MCF 10A (cell line): Measurements from ENCODE around the gene TRIM68. TPM values are rescaled to one million over a fixed set of nuclear protein-coding genes. Genes with fewer than 3 reads are reported as not detected.

Experiments
- BruUV-seq: library from RNA; stranded (reverse); fragments of 400-500 nt; replicated peaks from 2 replicates; lab custom pipeline; 2021; lab: Mats Ljungman, UMichigan
- CTCF ChIA-PET: fragments of 300-600 bp; sonication (Branson Sonifier 250); formaldehyde crosslinking; extraction: SDS; loops from one replicate; lab custom pipeline; 2021; ENCODE audit warnings: antibody characterized with exemption, inconsistent platforms; lab: Yijun Ruan, JAX
- POLR2A ChIA-PET: fragments of 300-600, 350-650 bp; sonication (Branson Sonifier 250); formaldehyde crosslinking; extraction: SDS; loops from one replicate; lab custom pipeline; 2020; ENCODE audit warnings: antibody characterized with exemption, inconsistent platforms; lab: Yijun Ruan, JAX
- DNase-seq: peaks from one replicate; pipeline ENCODE4 v3.0.0-alpha.2; 2018; ENCODE audit not compliant: unreplicated experiment
- H3K27ac Mint-ChIP-seq: one replicate; pipeline ENCODE4 v1.8.0; 2022; ENCODE audit warnings: mild to moderate bottlenecking, low read depth, mixed read lengths; ENCODE audit not compliant: unreplicated experiment
- H3K27me3 Mint-ChIP-seq: one replicate; pipeline ENCODE4 v1.8.0; 2022; ENCODE audit warnings: mixed read lengths; ENCODE audit not compliant: insufficient read depth, unreplicated experiment
- H3K36me3 Mint-ChIP-seq: one replicate; pipeline ENCODE4 v1.8.0; 2022; ENCODE audit warnings: mild to moderate bottlenecking, moderate library complexity, mixed read lengths; ENCODE audit not compliant: insufficient read depth, unreplicated experiment
- H3K4me1 Mint-ChIP-seq: one replicate; pipeline ENCODE4 v1.8.0; 2022; ENCODE audit warnings: mixed read lengths; ENCODE audit not compliant: insufficient read depth, unreplicated experiment
- H3K4me3 Mint-ChIP-seq: one replicate; pipeline ENCODE4 v1.8.0; 2022; ENCODE audit warnings: mild to moderate bottlenecking, moderate library complexity, mixed read lengths; ENCODE audit not compliant: unreplicated experiment
- H3K9me3 Mint-ChIP-seq: one replicate; pipeline ENCODE4 v1.8.0; 2022; ENCODE audit warnings: mixed read lengths; ENCODE audit not compliant: unreplicated experiment
- intact Hi-C: fragments of 100-400 bp; cut with micrococcal nuclease; formaldehyde crosslinking; loops from 2 replicates; pipeline ENCODE4 v1.14.1; 2022
- total RNA-seq: library from RNA; stranded (reverse); gene quantifications from 2 replicates; pipeline ENCODE4 v1.2.3, GENCODE V29; 2022
- TF ChIP-seq, protein P1 (sequence below): fragments of 200-600 bp; IDR thresholded peaks from one replicate; pipeline ENCODE4 v1.8.0; 2022; ENCODE audit warnings: antibody characterized with exemption, mild to moderate bottlenecking; ENCODE audit not compliant: unreplicated experiment

Gene TRIM68
- total RNA-seq, 1 experiment from 2014 or later = 7.9 TPM

DNA sequence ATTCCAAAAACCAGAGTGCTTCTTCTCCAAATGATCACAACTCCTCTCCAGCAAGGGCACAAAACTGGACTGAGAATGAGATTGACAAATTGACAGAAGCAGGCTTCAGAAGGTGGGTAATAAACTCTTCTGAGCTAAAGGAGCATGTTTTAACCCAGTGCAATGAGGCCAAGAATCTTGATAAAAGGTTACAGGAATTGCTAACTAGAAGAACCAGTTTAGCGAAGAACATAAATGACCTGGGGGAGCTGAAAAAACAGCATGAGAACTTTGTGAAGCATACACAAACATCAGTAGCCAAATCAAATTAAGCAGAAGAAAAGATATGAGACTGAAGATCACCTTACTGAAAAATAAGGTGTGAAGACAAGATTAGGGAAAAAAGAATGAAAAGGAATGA is 47.6 kb downstream of the TRIM68 start:
- POLR2A ChIA-PET = no interaction called here
- Mint-ChIP-seq H3K36me3 (no peaks in the 10 kb centered on the region), H3K4me3 (no peak overlapping the region), H3K9me3 (peaks cover 8% of the 10 kb centered on the region), H3K27ac (no peak overlapping the region), H3K27me3 (no peaks in the 10 kb centered on the region), H3K4me1 (no peaks in the 10 kb centered on the region)
- TF ChIP-seq, protein P1, sequence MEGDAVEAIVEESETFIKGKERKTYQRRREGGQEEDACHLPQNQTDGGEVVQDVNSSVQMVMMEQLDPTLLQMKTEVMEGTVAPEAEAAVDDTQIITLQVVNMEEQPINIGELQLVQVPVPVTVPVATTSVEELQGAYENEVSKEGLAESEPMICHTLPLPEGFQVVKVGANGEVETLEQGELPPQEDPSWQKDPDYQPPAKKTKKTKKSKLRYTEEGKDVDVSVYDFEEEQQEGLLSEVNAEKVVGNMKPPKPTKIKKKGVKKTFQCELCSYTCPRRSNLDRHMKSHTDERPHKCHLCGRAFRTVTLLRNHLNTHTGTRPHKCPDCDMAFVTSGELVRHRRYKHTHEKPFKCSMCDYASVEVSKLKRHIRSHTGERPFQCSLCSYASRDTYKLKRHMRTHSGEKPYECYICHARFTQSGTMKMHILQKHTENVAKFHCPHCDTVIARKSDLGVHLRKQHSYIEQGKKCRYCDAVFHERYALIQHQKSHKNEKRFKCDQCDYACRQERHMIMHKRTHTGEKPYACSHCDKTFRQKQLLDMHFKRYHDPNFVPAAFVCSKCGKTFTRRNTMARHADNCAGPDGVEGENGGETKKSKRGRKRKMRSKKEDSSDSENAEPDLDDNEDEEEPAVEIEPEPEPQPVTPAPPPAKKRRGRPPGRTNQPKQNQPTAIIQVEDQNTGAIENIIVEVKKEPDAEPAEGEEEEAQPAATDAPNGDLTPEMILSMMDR = no peak
- CTCF ChIA-PET = interaction anchor here (0.7 to 1.8 kb wide), 5 partner anchors 9 to 379 kb away, joined by 3 to 5 read pairs (median 4); no protein-coding TSS in a partner anchor
- DNase-seq = no peak
- BruUV-seq = no TSS peak
- intact Hi-C loops = no loop called here

DNA sequence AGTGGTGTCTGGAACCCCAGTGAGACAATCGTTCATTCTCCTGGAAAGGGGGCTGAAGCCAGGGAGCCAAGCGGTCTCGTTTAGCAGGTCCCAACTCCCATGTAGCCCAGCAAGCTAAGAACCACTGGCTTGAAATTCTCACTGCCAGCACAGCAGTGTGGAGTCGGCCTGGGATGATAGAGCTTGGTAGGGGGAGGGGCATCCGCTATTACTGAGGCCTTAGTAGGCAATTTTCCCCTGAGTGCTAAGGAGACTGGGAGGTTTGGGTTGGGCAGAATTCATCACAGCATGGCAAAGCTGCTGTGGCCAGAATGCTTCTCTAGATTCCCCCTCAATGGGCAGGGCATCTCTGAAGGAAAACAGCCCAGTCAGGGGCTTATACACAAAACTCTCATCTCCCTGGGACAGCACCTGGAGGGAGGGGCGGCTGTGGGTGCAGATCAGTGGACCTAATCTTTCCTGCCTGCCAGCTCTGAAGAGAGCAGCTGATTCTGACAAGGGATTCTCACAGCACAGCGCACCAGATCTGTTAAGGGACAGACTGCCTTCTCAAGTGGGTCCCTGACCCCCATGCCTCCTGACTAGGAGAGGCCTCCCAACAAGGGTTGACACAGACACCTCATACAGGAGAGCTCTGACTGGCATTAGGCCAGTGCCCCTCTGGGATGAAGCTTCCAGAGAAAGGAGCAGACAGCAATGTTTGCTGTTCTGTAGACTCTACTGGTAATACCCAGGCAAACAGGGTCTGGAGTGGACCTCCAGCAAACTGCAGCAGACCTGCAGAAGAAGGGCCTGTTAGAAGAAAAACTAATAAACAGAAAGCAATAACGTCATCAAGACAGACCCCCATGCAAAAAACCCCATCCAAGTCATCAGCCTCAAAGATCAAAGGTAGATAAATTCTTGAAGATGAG is 48.2 kb downstream of the TRIM68 start:
- no peak overlapping the region for H3K27ac Mint-ChIP-seq
- H3K27me3 Mint-ChIP-seq = no peaks in the 10 kb centered on the region
- CTCF ChIA-PET = interaction anchor here (0.6 to 1.8 kb wide), 6 partner anchors 18 to 378 kb away, joined by 3 to 5 read pairs (median 4); no protein-coding TSS in a partner anchor
- no peaks in the 10 kb centered on the region for H3K36me3 Mint-ChIP-seq
- intact Hi-C loops = no loop called here
- TF ChIP-seq, protein P1 = no peak
- POLR2A ChIA-PET = interaction anchor here (0.7 kb wide), 1 partner anchor 123 kb away, joined by 3 read pairs; no protein-coding TSS in a partner anchor
- DNase-seq = no peak
- no TSS peak for BruUV-seq
- H3K9me3 Mint-ChIP-seq = peaks cover 8% of the 10 kb centered on the region
- no peaks in the 10 kb centered on the region for H3K4me1 Mint-ChIP-seq
- H3K4me3 Mint-ChIP-seq = no peak overlapping the region

DNA sequence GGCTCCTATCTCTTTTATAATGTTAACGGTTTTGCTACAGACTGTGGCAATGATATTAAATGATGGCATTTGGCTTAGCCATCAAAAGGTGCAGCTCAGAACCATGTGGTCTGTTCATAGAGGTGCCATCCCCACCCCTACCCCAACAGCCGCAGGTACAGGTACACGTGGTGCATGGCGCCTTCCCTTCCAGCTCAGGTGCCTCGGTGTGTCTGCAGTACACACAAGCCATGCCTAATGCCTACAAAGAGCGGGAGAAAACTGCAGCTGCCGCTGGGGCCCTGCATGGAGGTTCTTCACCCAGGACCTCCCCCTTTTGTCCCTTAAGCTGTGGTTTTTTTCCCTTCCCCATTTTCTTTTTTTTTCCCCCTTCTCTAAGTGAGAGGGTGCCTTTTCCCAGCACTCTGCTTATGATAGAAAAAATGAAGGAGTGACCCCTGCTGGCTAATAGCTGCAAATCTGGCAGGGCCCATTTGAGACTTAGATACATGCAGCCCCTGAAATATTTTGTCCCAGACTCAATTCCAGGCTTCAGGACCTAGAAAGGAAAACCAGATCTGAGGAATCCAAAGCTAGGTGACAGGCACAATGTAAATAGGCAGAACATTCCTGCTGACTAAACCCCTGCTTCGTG is 56.6 kb downstream of the TRIM68 start:
- peak; percentile 25 for DNase-seq
- no peak overlapping the region for H3K27ac Mint-ChIP-seq
- H3K4me1 Mint-ChIP-seq = no peaks in the 10 kb centered on the region
- BruUV-seq = no TSS peak
- H3K9me3 Mint-ChIP-seq = no peaks in the 10 kb centered on the region
- no peaks in the 10 kb centered on the region for H3K27me3 Mint-ChIP-seq
- intact Hi-C loops = loop anchor here (1.0 kb wide), 1 partner anchor 369 kb away; no protein-coding TSS in a partner anchor
- H3K36me3 Mint-ChIP-seq = no peaks in the 10 kb centered on the region
- ChIA-PET CTCF (interaction anchor here (0.6 to 3.0 kb wide), 14 partner anchors 8 to 1897 kb away, joined by 3 to 22 read pairs (median 3); no protein-coding TSS in a partner anchor), POLR2A (no interaction called here)
- no peak overlapping the region for H3K4me3 Mint-ChIP-seq
- TF ChIP-seq, protein P1 = peak; percentile 31

Other genes with a start within 250 kb of the TRIM68 start
- not detected in 2 replicates for gene OR52B4, start 239.8 kb downstream of the TRIM68 start, total RNA-seq
- 6.4 and 11.8 TPM in 2 replicates for gene TRIM21, start 214.5 kb downstream of the TRIM68 start, total RNA-seq
- not detected in 2 replicates for gene OR52K2, start 158.9 kb downstream of the TRIM68 start, total RNA-seq
- not detected in 2 replicates for gene OR52K1, start 125.6 kb downstream of the TRIM68 start, total RNA-seq
- gene OR52M1, start 63.0 kb downstream of the TRIM68 start, total RNA-seq = not detected in 2 replicates
- gene OR52I2, start 26.5 kb downstream of the TRIM68 start, total RNA-seq = not detected in 2 replicates
- not detected in 2 replicates for gene OR52I1, start 14.2 kb downstream of the TRIM68 start, total RNA-seq
- not detected in 2 replicates for gene OR51D1, start 29.2 kb upstream of the TRIM68 start, total RNA-seq
- gene OR51E1, start 35.8 kb upstream of the TRIM68 start, total RNA-seq = not detected in 2 replicates
- not detected in 2 replicates for gene OR51E2, start 89.6 kb upstream of the TRIM68 start, total RNA-seq
- not detected in 2 replicates for gene MMP26, start 96.6 kb upstream of the TRIM68 start, total RNA-seq
- gene OR51F1, start 161.7 kb upstream of the TRIM68 start, total RNA-seq = not detected in 2 replicates
- gene OR52R1, start 196.1 kb upstream of the TRIM68 start, total RNA-seq = not detected in 2 replicates
- not detected in 2 replicates for gene OR51F2, start 213.1 kb upstream of the TRIM68 start, total RNA-seq
- not detected in 2 replicates for gene OR51S1, start 241.0 kb upstream of the TRIM68 start, total RNA-seq